SK-N-SH (cell line): ENCODE measurements around the gene TNRC6B. TPM values are rescaled to one million over a fixed set of nuclear protein-coding genes. Genes with fewer than 3 reads are reported as not detected.

Source experiments
- CTCF ChIA-PET: fragments of 300-600, 350-600 bp; formaldehyde crosslinking; extraction: SDS; loops from one replicate; lab custom pipeline; 2021; lab: Yijun Ruan, JAX
- POLR2A ChIA-PET: fragments of 350-600 bp; sonication (Branson Sonifier 250); formaldehyde crosslinking; extraction: SDS; loops from one replicate; lab custom pipeline; 2020; ENCODE audit warnings: antibody characterized with exemption, inconsistent platforms; lab: Yijun Ruan, JAX
- DNase-seq: peaks from one replicate; pipeline ENCODE4 v3.0.0; 2012
- H2AFZ ChIP-seq: fragments of 200-600 bp; sonication (generic); 2 replicates; pipeline ENCODE4 v1.8.1; 2016; ENCODE audit warnings: antibody characterized with exemption, mild to moderate bottlenecking, low read depth
- H3F3A ChIP-seq: fragments of 200-600 bp; sonication (generic); replicated peaks from 2 replicates; pipeline ENCODE3; 2016; ENCODE audit warnings: antibody characterized with exemption, mild to moderate bottlenecking; ENCODE audit not compliant: insufficient read depth
- H3K27ac ChIP-seq, 2 experiments: fragments of 200-500 bp in 1 of 2; fragments of 200-600 bp in 1 of 2; sonication (Bioruptor generic) in 1 of 2; sonication (generic), shearing (Covaris generic) in 1 of 2; 2 replicates each; pipeline versions ENCODE4 v1.5.1 to v1.6.1; 2014 to 2016; ENCODE audit warnings: low read depth in 2 of 2, inconsistent platforms in 1 of 2, low read length in 1 of 2, mild to moderate bottlenecking in 1 of 2, mixed read lengths in 1 of 2
- H3K27me3 ChIP-seq: fragments of 200-600 bp; sonication (generic), shearing (Covaris generic); 2 replicates; pipeline ENCODE4 v1.6.1; 2016; ENCODE audit warnings: mixed run types; ENCODE audit not compliant: insufficient read depth
- H3K36me3 ChIP-seq, 2 experiments: fragments of 200-500 bp in 1 of 2; fragments of 200-600 bp in 1 of 2; sonication (Bioruptor generic) in 1 of 2; sonication (generic) in 1 of 2; replicated peaks in 1 of 2; 2 replicates each; pipeline versions ENCODE3 to v1.5.1; 2014 to 2016; ENCODE audit warnings: low read length in 1 of 2, mild to moderate bottlenecking in 1 of 2; ENCODE audit not compliant: insufficient read depth in 2 of 2, control insufficient read depth in 1 of 2
- H3K4me1 ChIP-seq, 2 experiments: fragments of 200-500 bp in 1 of 2; fragments of 200-600 bp in 1 of 2; sonication (Bioruptor generic) in 1 of 2; sonication (generic), shearing (Covaris generic) in 1 of 2; 2 replicates each; pipeline versions ENCODE4 v1.5.1 to v1.6.1; 2014 to 2016; ENCODE audit warnings: low read depth in 1 of 2, low read length in 1 of 2, mixed run types in 1 of 2; ENCODE audit not compliant: insufficient read depth in 2 of 2, control insufficient read depth in 1 of 2
- H3K4me2 ChIP-seq: fragments of 200-600 bp; sonication (generic), shearing (Covaris generic); 2 replicates; pipeline ENCODE4 v1.6.1; 2017; ENCODE audit warnings: mixed run types
- H3K4me3 ChIP-seq, 2 experiments: fragments of 200-500 bp in 1 of 2; fragments of 200-600 bp in 1 of 2; sonication (Bioruptor generic) in 1 of 2; sonication (generic), shearing (Covaris generic) in 1 of 2; 2 replicates each; pipeline versions ENCODE4 v1.5.1 to v1.8.1; 2014 to 2016; ENCODE audit warnings: low read depth in 2 of 2, inconsistent platforms in 1 of 2, low read length in 1 of 2, mild to moderate bottlenecking in 1 of 2, mixed read lengths in 1 of 2, moderate library complexity in 1 of 2
- H3K79me2 ChIP-seq: fragments of 200-600 bp; sonication (generic); 2 replicates; pipeline ENCODE4 v1.8.1; 2017; ENCODE audit warnings: mild to moderate bottlenecking; ENCODE audit not compliant: insufficient read depth
- H3K9ac ChIP-seq: fragments of 200-600 bp; sonication (generic); 2 replicates; pipeline ENCODE4 v1.6.1; 2017; ENCODE audit warnings: mixed run types
- H3K9me2 ChIP-seq: fragments of 200-600 bp; sonication (generic); 2 replicates; pipeline ENCODE4 v1.6.1; 2017; ENCODE audit warnings: mixed run types
- H3K9me3 ChIP-seq: fragments of 200-600 bp; sonication (generic); 2 replicates; pipeline ENCODE4 v1.6.1; 2017; ENCODE audit warnings: mixed run types, mild to moderate bottlenecking, moderate library complexity
- H4K20me1 ChIP-seq: fragments of 200-600 bp; sonication (generic); 2 replicates; pipeline ENCODE4 v1.6.1; 2017; ENCODE audit warnings: mild to moderate bottlenecking, mixed run types; ENCODE audit not compliant: insufficient read depth
- EZH2phosphoT487 ChIP-seq: fragments of 200-600 bp; sonication (generic); IDR thresholded peaks from 2 replicates; pipeline ENCODE4 v1.6.1; 2017; ENCODE audit warnings: low read depth, mixed run types, mild to moderate bottlenecking, antibody characterized with exemption, moderate library complexity, borderline replicate concordance
- FOSL2 ChIP-seq: IDR thresholded peaks from 2 replicates; pipeline ENCODE4 v1.4.0; 2012; ENCODE audit warnings: low read depth, mild to moderate bottlenecking, moderate library complexity, borderline replicate concordance
- FOXM1 ChIP-seq: IDR thresholded peaks from 2 replicates; pipeline ENCODE4 v1.4.0; 2012; ENCODE audit warnings: low read depth, mild to moderate bottlenecking
- GATA2 ChIP-seq: sonication (generic); formaldehyde crosslinking; IDR thresholded peaks from 2 replicates; pipeline ENCODE4 v1.5.0; 2020; ENCODE audit warnings: mild to moderate bottlenecking, missing genetic modification reagents
- JUND ChIP-seq: IDR thresholded peaks from 2 replicates; pipeline ENCODE4 v1.4.0; 2012
- MXI1 ChIP-seq: IDR thresholded peaks from 2 replicates; pipeline ENCODE4 v1.6.1; 2012; ENCODE audit warnings: mild to moderate bottlenecking, low read depth, low read length, improper control_type of control experiment
- NRF1 ChIP-seq: IDR thresholded peaks from 2 replicates; pipeline ENCODE4 v1.6.1; 2012; ENCODE audit warnings: low read depth, mild to moderate bottlenecking, low read length
- POLR2AphosphoS5 ChIP-seq: IDR thresholded peaks from 2 replicates; pipeline ENCODE4 v1.6.1; 2012; ENCODE audit warnings: low read depth, low read length
- REST ChIP-seq: IDR thresholded peaks from 2 replicates; pipeline ENCODE4 v1.6.1; 2012; ENCODE audit warnings: mild to moderate bottlenecking, low read depth, low read length, moderate library complexity
- RXRA ChIP-seq: IDR thresholded peaks from 2 replicates; pipeline ENCODE4 v1.4.0; 2012; ENCODE audit warnings: low read depth, mild to moderate bottlenecking, borderline replicate concordance
- SIN3A ChIP-seq: IDR thresholded peaks from 2 replicates; pipeline ENCODE4 v1.6.1; 2012; ENCODE audit warnings: low read depth, mild to moderate bottlenecking, low read length, moderate library complexity, borderline replicate concordance
- SMC3 ChIP-seq: IDR thresholded peaks from 2 replicates; pipeline ENCODE4 v1.6.1; 2012; ENCODE audit warnings: low read depth, low read length, improper control_type of control experiment
- TCF12 ChIP-seq: IDR thresholded peaks from 2 replicates; pipeline ENCODE4 v1.4.0; 2012
- TEAD4 ChIP-seq: IDR thresholded peaks from 2 replicates; pipeline ENCODE4 v1.4.0; 2012; ENCODE audit warnings: mild to moderate bottlenecking, borderline replicate concordance; ENCODE audit not compliant: insufficient read depth
- YY1 ChIP-seq: IDR thresholded peaks from 2 replicates; pipeline ENCODE4 v1.4.0; 2012; ENCODE audit warnings: low read depth, mild to moderate bottlenecking
- WGBS: methylation state at CpG from one replicate; pipeline ENCODE4 v1.1.6; 2017; ENCODE audit warnings: low lambda C conversion rate; 5-methylcytosine and 5-hydroxymethylcytosine counted together
- polyA plus RNA-seq, 3 experiments: library from polyadenylated mRNA; depleted of rRNA; stranded (reverse); fragments of >200 nt; gene quantifications; 2 replicates each; pipeline ENCODE4 v1.2.3, GENCODE V29; 2012
- TF ChIP-seq, protein P1 (sequence below): IDR thresholded peaks from 2 replicates; pipeline ENCODE4 v1.4.0; 2012; ENCODE audit warnings: low read depth, borderline replicate concordance
- TF ChIP-seq, protein P2 (sequence below): IDR thresholded peaks from 2 replicates; pipeline ENCODE4 v1.4.0; 2012; ENCODE audit warnings: low read depth, borderline replicate concordance
- TF ChIP-seq, protein P3 (sequence below): fragments of 200-600 bp; sonication (generic); IDR thresholded peaks from 2 replicates; pipeline ENCODE4 v1.6.1; 2017; ENCODE audit warnings: antibody characterized with exemption, mild to moderate bottlenecking, moderate library complexity
- TF ChIP-seq, protein P4 (sequence below): IDR thresholded peaks from 2 replicates; pipeline ENCODE4; 2012

Gene TNRC6B
- polyA plus RNA-seq, 1 of the 3 experiments (the other 2 are of a cell fraction), result 1.2 TPM

- H2AFZ ChIP-seq, result no peak overlapping the region
- H3K27ac ChIP-seq, result no peak overlapping the region
- H3K36me3 ChIP-seq, result no peaks in the 10 kb centered on the region
- H3F3A ChIP-seq, result no peaks in the 10 kb centered on the region
- no peak for TF ChIP-seq GATA2 (CRISPR knock-in tag)
- no peak for TF ChIP-seq FOXM1
- TF ChIP-seq RXRA, result no peak
- TF ChIP-seq SIN3A, result no peak
- no peak for TF ChIP-seq NRF1
- no peak for TF ChIP-seq REST
- TF ChIP-seq, protein P1, sequence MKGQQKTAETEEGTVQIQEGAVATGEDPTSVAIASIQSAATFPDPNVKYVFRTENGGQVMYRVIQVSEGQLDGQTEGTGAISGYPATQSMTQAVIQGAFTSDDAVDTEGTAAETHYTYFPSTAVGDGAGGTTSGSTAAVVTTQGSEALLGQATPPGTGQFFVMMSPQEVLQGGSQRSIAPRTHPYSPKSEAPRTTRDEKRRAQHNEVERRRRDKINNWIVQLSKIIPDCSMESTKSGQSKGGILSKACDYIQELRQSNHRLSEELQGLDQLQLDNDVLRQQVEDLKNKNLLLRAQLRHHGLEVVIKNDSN, result no peak
- TF ChIP-seq, protein P2, sequence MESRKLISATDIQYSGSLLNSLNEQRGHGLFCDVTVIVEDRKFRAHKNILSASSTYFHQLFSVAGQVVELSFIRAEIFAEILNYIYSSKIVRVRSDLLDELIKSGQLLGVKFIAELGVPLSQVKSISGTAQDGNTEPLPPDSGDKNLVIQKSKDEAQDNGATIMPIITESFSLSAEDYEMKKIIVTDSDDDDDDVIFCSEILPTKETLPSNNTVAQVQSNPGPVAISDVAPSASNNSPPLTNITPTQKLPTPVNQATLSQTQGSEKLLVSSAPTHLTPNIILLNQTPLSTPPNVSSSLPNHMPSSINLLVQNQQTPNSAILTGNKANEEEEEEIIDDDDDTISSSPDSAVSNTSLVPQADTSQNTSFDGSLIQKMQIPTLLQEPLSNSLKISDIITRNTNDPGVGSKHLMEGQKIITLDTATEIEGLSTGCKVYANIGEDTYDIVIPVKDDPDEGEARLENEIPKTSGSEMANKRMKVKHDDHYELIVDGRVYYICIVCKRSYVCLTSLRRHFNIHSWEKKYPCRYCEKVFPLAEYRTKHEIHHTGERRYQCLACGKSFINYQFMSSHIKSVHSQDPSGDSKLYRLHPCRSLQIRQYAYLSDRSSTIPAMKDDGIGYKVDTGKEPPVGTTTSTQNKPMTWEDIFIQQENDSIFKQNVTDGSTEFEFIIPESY, result no peak
- no peak for TF ChIP-seq MXI1
- TF ChIP-seq, protein P3, sequence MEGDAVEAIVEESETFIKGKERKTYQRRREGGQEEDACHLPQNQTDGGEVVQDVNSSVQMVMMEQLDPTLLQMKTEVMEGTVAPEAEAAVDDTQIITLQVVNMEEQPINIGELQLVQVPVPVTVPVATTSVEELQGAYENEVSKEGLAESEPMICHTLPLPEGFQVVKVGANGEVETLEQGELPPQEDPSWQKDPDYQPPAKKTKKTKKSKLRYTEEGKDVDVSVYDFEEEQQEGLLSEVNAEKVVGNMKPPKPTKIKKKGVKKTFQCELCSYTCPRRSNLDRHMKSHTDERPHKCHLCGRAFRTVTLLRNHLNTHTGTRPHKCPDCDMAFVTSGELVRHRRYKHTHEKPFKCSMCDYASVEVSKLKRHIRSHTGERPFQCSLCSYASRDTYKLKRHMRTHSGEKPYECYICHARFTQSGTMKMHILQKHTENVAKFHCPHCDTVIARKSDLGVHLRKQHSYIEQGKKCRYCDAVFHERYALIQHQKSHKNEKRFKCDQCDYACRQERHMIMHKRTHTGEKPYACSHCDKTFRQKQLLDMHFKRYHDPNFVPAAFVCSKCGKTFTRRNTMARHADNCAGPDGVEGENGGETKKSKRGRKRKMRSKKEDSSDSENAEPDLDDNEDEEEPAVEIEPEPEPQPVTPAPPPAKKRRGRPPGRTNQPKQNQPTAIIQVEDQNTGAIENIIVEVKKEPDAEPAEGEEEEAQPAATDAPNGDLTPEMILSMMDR, result no peak
- TF ChIP-seq SMC3, result no peak
- no peak for TF ChIP-seq JUND
- TF ChIP-seq, protein P4, sequence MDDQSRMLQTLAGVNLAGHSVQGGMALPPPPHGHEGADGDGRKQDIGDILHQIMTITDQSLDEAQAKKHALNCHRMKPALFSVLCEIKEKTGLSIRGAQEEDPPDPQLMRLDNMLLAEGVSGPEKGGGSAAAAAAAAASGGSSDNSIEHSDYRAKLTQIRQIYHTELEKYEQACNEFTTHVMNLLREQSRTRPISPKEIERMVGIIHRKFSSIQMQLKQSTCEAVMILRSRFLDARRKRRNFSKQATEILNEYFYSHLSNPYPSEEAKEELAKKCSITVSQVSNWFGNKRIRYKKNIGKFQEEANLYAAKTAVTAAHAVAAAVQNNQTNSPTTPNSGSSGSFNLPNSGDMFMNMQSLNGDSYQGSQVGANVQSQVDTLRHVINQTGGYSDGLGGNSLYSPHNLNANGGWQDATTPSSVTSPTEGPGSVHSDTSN, result no peak
- no peak for TF ChIP-seq EZH2phosphoT487
- no peak for TF ChIP-seq YY1
- no peak for TF ChIP-seq FOSL2
- no peak for TF ChIP-seq TCF12
- TF ChIP-seq TEAD4, result no peak
- no peak for TF ChIP-seq POLR2AphosphoS5
- no peaks in the 10 kb centered on the region for H3K79me2 ChIP-seq
- no peak overlapping the region for H3K4me3 ChIP-seq
- 74% methylated on average over 2 of the region's 2 CpGs for WGBS
- no peak overlapping the region for H3K4me2 ChIP-seq
- POLR2A ChIA-PET, result no interaction called here
- CTCF ChIA-PET, result no interaction called here
- H3K9me2 ChIP-seq, result no peaks in the 10 kb centered on the region
- H4K20me1 ChIP-seq, result no peaks in the 10 kb centered on the region
- H3K9me3 ChIP-seq, result no peaks in the 10 kb centered on the region
- peaks cover 0 to 13% of the 10 kb centered on the region in 2 experiments; a peak in 3 of 4 replicates for H3K4me1 ChIP-seq
- H3K9ac ChIP-seq, result no peak overlapping the region
- DNase-seq, result peak; percentile 20
- no peaks in the 10 kb centered on the region for H3K27me3 ChIP-seq
Observed at GRCh38 chr22:40334899-40335298, 157.2 kb downstream of the TNRC6B start.
